SK-N-SH treated with all-trans-retinoic acid at 6 μM for 48 hours (cell line): ENCODE results near the gene SLC35A3.

Experiments used
- ATAC-seq: fragments of 200-7000 bp; cut with Tn5 transposase; 3 replicates; pipeline ENCODE4 v1.9.1; 2020; ENCODE audit warnings: mild to moderate bottlenecking, moderate library complexity
- ARNTL ChIP-seq: fragments of 450-650 bp; formaldehyde crosslinking; IDR thresholded peaks from 2 replicates; pipeline ENCODE4 v1.5.0; 2020; ENCODE audit warnings: low read depth, mild to moderate bottlenecking, moderate library complexity, borderline replicate concordance
- BACH2 ChIP-seq: fragments of 250-450 bp; sonication (Bioruptor Pico); IDR thresholded peaks from 2 replicates; pipeline ENCODE4 v1.9.0; 2021; ENCODE audit warnings: mild to moderate bottlenecking, borderline replicate concordance
- CREB5 ChIP-seq: fragments of 250-450 bp; sonication (Bioruptor Pico); IDR thresholded peaks from 2 replicates; pipeline ENCODE4 v1.5.1; 2020; ENCODE audit warnings: low read depth, mild to moderate bottlenecking, moderate library complexity
- CSRNP3 ChIP-seq: fragments of 250-450 bp; sonication (Bioruptor Pico); IDR thresholded peaks from 2 replicates; pipeline ENCODE4 v1.5.1; 2021; ENCODE audit warnings: mild to moderate bottlenecking, moderate library complexity
- ESRRG ChIP-seq: fragments of 250-450 bp; sonication (Bioruptor Pico); IDR thresholded peaks from 2 replicates; pipeline ENCODE4 v1.6.1; 2021; ENCODE audit warnings: mild to moderate bottlenecking
- GLIS3 ChIP-seq: fragments of 250-450 bp; sonication (Bioruptor Pico); IDR thresholded peaks from 2 replicates; pipeline ENCODE4 v1.5.0; 2020; ENCODE audit warnings: mild to moderate bottlenecking, moderate library complexity
- ISL1 ChIP-seq: fragments of 250-450 bp; sonication (Bioruptor Pico); IDR thresholded peaks from 2 replicates; pipeline ENCODE4 v2.1.2; 2022; ENCODE audit warnings: mild to moderate bottlenecking, moderate library complexity
- OSR1 ChIP-seq: fragments of 250-450 bp; sonication (Bioruptor Pico); IDR thresholded peaks from 2 replicates; pipeline ENCODE4 v1.8.0; 2022; ENCODE audit warnings: moderate library complexity, mild to moderate bottlenecking, inconsistent platforms
- PATZ1 ChIP-seq: fragments of 250-450 bp; sonication (Bioruptor Pico); IDR thresholded peaks from 2 replicates; pipeline ENCODE4 v1.8.0; 2020; ENCODE audit warnings: mild to moderate bottlenecking, moderate library complexity, borderline replicate concordance
- POU6F1 ChIP-seq: fragments of 250-450 bp; sonication (Bioruptor Pico); IDR thresholded peaks from 2 replicates; pipeline ENCODE4 v1.8.0; 2021; ENCODE audit warnings: low read depth, mild to moderate bottlenecking, moderate library complexity, borderline replicate concordance
- PPARA ChIP-seq: fragments of 250-450 bp; sonication (Bioruptor Pico); IDR thresholded peaks from 2 replicates; pipeline ENCODE4 v1.5.0; 2020; ENCODE audit warnings: mild to moderate bottlenecking, borderline replicate concordance
- RARB ChIP-seq: fragments of 250-450 bp; sonication (Bioruptor Pico); IDR thresholded peaks from 2 replicates; pipeline ENCODE4 v1.8.0; 2021; ENCODE audit warnings: mild to moderate bottlenecking, moderate library complexity
- SNAI2 ChIP-seq: fragments of 250-450 bp; sonication (Bioruptor Pico); IDR thresholded peaks from 2 replicates; pipeline ENCODE4 v1.5.0; 2020; ENCODE audit warnings: mild to moderate bottlenecking, moderate library complexity
- TOX ChIP-seq: fragments of 250-450 bp; sonication (Bioruptor Pico); IDR thresholded peaks from 2 replicates; pipeline ENCODE4 v1.8.0; 2021; ENCODE audit warnings: mild to moderate bottlenecking, moderate library complexity, borderline replicate concordance
- TSHZ2 ChIP-seq: fragments of 250-450 bp; sonication (Bioruptor Pico); IDR thresholded peaks from 2 replicates; pipeline ENCODE4 v1.5.0; 2020; ENCODE audit warnings: mild to moderate bottlenecking, moderate library complexity
- ZC3H10 ChIP-seq: fragments of 250-450 bp; sonication (Bioruptor Pico); IDR thresholded peaks from 2 replicates; pipeline ENCODE4 v1.5.1; 2021; ENCODE audit warnings: mild to moderate bottlenecking, moderate library complexity
- ZNF70 ChIP-seq: fragments of 450-650 bp; formaldehyde crosslinking; IDR thresholded peaks from 2 replicates; pipeline ENCODE4 v1.5.0; 2020; ENCODE audit warnings: mild to moderate bottlenecking, moderate library complexity
- ZNF8 ChIP-seq: fragments of 450-650 bp; formaldehyde crosslinking; IDR thresholded peaks from 2 replicates; pipeline ENCODE4 v1.5.0; 2020; ENCODE audit warnings: mild to moderate bottlenecking, moderate library complexity

The SLC35A3 gene

GRCh38 chr1:100076319-100076718 is 106.5 kb downstream of the SLC35A3 start:
- ATAC-seq: no peak
- TF ChIP-seq TSHZ2 (CRISPR knock-in tag) (no peak), CREB5 (no peak), PATZ1 (CRISPR knock-in tag) (no peak), CSRNP3 (CRISPR knock-in tag) (no peak), BACH2 (CRISPR knock-in tag) (no peak), ZNF8 (CRISPR knock-in tag) (no peak), ISL1 (CRISPR knock-in tag) (no peak), RARB (no peak), ARNTL (CRISPR knock-in tag) (no peak), ZNF70 (CRISPR knock-in tag) (no peak), SNAI2 (CRISPR knock-in tag) (no peak), GLIS3 (CRISPR knock-in tag) (no peak), ESRRG (CRISPR knock-in tag) (no peak), POU6F1 (CRISPR knock-in tag) (no peak), PPARA (CRISPR knock-in tag) (no peak), OSR1 (CRISPR knock-in tag) (no peak)

GRCh38 chr1:100076744-100077143 is 106.9 kb downstream of the SLC35A3 start:
- no peak for TF ChIP-seq ARNTL (CRISPR knock-in tag)
- no peak for TF ChIP-seq TOX (CRISPR knock-in tag)
- no peak for TF ChIP-seq PPARA (CRISPR knock-in tag)
- TF ChIP-seq ZNF8 (CRISPR knock-in tag): no peak
- no peak for TF ChIP-seq POU6F1 (CRISPR knock-in tag)
- TF ChIP-seq ZC3H10 (CRISPR knock-in tag): no peak
- no peak for TF ChIP-seq CSRNP3 (CRISPR knock-in tag)
- no peak for TF ChIP-seq RARB
- no peak for TF ChIP-seq PATZ1 (CRISPR knock-in tag)
- TF ChIP-seq, all 23 proteins: peak for 0
- no peak for ATAC-seq
